Tongue (tissue), 2 donors: ENCODE data around the gene APBA2. TPM values are rescaled to one million over a fixed set of nuclear protein-coding genes. Genes with fewer than 3 reads are reported as not detected.
A peak's percentile ranks its signal among the peaks of the same experiment; 100 is the strongest.

Experiments used
- DNase-seq: peaks from one replicate; pipeline ENCODE4 v3.0.0-alpha.2; 2015
- total RNA-seq: library from RNA; depleted of rRNA; stranded (reverse); fragments of >200 nt; gene quantifications from one replicate; pipeline ENCODE4 v1.2.3, GENCODE V29; 2014

The APBA2 gene
- total RNA-seq, 1 donor from 2014 or later, result 8.1 TPM

DNA sequence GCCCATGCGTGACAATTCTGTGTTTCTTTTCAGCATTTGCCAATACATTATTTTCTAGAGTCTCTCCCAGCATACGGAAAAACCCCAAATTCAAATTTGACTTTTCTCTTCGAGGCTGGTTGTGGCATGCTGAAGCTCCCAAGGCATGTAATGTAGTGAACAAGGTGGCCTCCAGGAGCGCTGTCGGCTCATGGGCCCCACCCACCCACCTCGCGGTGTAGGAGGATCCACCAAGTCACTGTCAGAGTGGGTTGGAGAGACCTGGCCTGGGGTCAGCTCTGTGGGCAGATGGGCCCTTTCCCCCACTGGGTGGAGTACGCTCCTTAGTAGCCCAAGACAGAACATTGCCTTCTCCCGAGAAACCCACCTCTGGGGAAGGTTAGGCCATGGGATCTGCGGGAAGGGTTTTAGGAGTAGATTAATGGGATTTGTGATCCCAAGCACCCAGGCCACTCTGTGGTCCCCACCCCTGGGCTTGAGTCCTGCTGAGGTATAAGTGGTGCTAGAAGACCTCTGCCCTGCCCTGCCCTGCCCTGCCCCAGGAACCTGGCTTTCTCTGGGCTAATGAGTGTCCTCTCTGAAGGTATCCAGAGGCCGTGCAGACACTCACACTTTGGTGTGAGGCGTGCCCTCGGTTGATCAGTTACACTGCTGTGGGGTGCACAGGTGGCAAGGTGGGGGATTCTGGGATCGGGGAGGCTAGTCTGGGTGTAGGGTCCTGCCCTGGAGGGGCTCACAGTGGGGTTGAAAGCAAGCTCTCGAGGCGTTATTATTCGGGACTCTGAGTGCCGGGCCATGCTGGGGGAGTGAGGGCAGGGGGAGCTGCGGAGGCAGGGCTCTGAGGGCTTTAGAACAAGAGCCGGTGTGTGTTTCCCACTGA, 97.9 kb downstream of the APBA2 start:
- DNase-seq, result no peak

- peak; percentile 59 for DNase-seq
Measured at GRCh38 chr15:28984421-28985315, 98.9 kb downstream of the APBA2 start.

DNA sequence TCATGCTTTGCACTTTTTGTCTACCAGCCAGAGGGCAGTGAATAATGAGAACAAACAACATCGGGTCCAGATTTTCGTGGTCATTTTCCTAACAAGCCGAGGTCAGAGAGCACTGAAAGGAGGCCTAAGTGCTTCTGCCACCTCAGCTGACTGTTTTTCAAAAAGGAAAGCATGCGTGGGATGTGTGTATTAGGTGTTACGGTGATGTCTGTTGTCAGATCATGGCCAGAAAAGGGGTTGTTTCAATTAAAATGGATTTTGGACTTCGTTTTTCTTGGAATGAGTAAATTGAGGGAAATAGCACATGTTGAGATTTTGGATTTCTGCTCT, 99.5 kb downstream of the APBA2 start:
- no peak for DNase-seq

- DNase-seq, result no peak
Measured at GRCh38 chr15:28985691-28986090, 99.9 kb downstream of the APBA2 start.

GRCh38 chr15:28986108-28986507, 100.3 kb downstream of the APBA2 start:
- no peak for DNase-seq

DNA sequence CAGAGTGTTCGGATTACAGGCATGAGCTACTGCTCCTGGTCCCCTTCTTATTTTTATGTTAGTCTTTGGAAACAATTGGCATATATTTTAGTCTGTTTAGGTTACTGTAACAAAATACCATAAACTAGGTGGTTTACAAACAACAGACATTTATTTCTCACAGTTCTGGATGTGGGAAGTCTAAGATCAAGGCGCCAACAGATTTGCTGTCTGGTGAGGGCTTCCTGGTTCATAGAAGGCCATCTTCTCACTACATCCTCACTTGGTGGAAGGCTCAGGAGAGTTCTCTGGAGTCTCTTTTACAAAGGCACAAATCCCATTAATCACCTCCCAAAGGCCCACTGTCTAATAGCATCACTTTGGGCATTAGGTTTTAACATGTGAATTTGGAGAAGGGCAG, 101.0 kb downstream of the APBA2 start:
- no peak for DNase-seq

DNA sequence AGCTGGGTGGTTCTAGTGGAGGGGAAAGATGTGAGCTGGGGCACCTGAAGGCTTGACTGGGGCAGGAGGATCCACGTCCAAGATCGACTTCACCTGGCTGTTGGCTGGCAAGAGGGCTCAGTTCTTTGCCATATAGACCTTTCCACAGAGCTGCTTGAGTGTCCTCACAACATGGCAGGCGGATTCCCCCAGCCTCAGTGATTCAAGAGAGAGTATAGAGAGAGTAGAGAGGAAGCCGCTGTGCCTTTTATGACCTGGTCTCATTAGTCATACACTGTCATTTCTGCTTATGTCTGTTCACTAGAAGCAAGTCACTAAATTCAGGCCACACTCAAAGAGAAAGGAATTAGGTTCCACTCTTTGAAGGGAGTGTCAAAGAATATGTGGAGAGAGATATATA, 101.6 kb downstream of the APBA2 start:
- DNase-seq, result no peak

GRCh38 chr15:28989239-28989830, 103.6 kb downstream of the APBA2 start:
- DNase-seq, result no peak

- DNase-seq, result no peak
Measured at GRCh38 chr15:28989896-28990295, 104.1 kb downstream of the APBA2 start.

DNA sequence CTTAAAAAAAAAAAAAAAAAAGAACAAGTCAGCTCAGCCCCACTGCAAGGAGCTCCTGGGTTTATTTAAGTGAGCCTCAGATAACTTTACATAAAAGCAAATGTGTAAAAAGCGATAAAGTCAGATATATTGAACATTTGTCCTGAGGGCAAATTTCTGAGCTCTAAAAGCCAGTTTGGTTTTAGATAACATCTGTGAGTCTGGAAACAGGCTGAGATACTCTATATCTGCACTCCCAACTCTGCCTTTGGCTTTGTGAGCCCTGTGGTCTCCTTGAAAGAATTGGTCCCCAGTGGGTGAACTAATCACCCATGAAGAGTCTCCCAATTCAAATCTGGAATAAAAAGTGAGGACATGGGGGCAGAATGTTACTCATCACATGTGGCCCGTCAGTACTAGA, 104.6 kb downstream of the APBA2 start:
- no peak for DNase-seq

DNA sequence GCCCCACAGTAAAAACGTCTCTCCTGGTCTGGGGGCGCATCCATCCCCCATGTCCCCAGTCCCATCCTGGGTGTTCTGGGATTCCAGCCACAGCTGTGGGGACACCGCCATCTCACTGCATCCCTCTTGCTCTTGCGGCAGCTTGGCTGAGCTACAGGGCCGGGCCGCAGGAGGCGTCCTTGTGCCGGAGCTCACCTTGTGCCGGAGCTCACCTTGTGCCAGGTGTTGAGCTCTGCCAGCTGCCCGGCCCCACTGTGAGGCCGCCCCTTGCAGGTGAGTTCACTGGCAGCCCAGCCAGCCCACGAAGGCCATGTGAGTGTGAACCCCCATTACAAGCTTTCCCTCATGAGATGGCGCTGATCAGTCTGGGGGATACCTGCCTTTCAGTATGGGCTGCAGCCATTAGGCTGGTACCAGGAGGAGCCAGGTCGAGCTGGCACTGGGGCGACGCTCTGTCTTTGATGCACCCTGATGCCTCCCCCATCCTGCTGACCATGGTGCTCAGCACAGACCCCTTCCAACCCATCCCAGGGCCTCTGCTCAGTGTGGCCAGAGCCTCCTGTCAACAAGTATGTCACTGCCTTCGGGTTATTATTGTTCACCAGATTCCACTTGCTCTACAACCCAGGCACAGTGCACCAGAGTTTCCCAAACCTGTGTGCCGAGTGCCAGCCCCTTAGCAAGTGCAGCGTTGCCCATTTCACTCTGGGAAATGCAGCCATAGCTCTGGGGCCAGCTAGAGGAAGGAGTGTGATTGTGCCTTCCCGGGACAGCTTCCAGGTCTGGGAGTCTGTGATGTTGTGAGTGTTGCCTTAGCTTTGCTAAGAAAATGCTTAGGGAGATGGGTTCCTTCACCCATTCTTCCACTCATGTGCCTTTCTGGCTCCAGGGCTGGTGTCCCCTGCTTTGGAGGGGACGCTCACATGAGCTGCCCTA, 105.7 kb downstream of the APBA2 start:
- no peak for DNase-seq

- DNase-seq, result no peak
Measured at GRCh38 chr15:28992336-28992864, 106.6 kb downstream of the APBA2 start.

DNA sequence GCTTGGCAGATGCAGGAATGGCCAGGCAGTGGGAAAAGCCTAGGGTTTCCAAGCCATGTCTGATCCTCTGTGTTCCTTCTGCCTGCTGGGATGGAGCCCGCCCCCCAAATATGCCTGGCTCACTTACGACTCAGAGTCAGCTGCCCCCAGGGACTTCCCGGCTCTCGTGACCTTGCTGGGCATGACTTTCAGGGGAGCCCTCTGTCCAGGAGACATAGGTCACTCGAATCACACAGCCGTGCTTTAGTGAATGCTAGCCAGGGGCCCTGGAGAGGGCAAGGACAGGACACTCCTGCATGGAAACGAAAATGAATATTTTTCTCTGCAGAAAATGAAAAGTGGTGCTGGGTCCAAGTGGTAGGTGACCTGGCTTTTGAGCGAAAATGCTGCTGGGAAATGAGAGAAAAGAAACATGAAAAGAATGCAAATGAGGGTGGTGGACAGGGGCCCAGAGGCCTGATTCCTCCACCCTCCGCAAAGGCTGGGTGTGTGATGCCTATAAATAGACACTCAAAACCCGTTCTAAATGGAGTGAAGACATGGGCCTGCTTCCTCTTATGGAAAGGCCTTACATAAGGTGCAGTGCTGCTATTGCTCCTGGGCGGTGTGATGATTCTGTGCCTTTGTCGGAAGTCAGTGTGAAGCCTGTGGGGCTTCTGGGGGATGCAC, 107.4 kb downstream of the APBA2 start:
- DNase-seq, result peak; percentile 34

DNA sequence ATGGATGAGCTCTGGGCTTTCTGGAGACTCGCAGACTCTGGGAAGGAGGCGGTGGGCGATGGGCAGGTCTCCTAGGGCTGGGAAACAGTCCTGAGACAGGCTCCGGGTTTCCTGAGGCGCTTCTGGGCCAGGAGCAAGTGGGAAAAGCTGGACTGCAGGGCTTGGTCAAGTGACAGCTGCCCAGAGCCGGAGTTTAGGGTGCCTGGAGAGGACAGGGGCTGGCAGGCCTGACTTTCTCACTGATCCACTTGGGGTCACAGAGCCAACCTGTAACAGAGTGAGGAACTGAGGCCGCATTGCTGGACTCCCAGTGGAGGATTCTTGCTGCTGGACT, 107.9 kb downstream of the APBA2 start:
- DNase-seq, result no peak

- DNase-seq, result no peak
Measured at GRCh38 chr15:28994142-28994830, 108.5 kb downstream of the APBA2 start.

DNA sequence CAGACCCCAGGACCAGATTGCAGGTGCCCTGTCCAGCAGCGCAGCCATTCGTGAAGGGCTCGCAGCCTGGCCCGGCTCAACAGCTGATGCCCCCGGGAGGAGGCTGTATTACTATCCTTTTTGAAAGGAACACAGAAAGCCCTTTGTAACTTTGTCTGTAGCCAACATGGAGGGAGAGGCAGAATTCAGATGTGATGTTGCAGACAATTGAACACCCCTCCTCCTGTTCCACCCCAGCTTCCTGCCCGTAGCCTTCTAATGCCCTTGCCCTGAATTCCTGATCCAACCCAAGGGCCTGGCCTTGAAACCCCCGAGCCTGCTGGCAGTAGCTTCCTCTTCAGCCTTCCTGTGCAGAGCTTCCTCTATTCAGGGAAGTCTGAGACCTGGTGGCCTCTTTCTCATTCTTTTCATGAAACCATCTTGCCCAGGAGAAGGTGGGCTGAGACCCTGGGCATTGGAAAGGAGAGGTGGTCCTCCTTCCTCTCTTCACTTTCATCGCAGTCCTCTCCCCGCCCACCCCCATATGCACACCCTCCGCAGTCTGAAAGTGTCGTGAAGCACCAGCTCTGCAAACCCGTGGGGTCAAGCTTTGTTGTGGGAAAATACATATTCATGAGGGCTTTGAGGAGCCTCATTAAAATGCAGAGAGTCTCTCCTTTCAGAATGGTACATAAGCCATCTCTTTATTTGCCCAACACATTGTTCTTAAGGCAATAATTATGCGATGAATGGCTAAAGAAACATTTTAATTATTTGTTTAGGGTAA, 109.2 kb downstream of the APBA2 start:
- no peak for DNase-seq

- DNase-seq, result no peak
Measured at GRCh38 chr15:28995705-28996104, 109.9 kb downstream of the APBA2 start.

DNA sequence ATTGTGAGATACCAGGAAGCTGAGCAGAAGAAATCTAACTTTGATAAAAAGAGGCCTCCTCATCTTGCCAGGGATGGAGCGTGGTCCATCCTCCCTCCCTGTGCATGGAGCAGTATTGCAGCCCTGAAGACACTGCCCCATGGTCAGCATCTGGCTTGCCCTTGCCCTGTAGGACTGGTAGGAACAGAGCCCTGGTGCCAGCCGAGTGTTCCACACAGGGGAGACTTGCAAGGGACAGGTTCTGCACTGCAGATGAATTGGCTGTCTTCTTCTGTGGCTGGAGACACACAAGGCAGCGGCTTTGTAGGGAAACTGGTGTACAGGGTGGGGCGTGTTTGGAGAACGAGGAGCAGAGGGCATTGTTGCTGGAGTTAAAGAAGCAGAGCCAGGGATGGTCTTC, 110.5 kb downstream of the APBA2 start:
- DNase-seq, result no peak

GRCh38 chr15:28996953-28997352, 111.2 kb downstream of the APBA2 start:
- DNase-seq, result no peak

GRCh38 chr15:28997791-28998190, 112.0 kb downstream of the APBA2 start:
- DNase-seq, result no peak
